ENCODE results near the gene NAP1L4. TPM values are rescaled to one million over a fixed set of nuclear protein-coding genes. Genes with fewer than 3 reads are reported as not detected.

The NAP1L4 gene
- total RNA-seq, 4 donors from 2014 or later = 67.2 to 99.0 (median 82.4) TPM

DNA sequence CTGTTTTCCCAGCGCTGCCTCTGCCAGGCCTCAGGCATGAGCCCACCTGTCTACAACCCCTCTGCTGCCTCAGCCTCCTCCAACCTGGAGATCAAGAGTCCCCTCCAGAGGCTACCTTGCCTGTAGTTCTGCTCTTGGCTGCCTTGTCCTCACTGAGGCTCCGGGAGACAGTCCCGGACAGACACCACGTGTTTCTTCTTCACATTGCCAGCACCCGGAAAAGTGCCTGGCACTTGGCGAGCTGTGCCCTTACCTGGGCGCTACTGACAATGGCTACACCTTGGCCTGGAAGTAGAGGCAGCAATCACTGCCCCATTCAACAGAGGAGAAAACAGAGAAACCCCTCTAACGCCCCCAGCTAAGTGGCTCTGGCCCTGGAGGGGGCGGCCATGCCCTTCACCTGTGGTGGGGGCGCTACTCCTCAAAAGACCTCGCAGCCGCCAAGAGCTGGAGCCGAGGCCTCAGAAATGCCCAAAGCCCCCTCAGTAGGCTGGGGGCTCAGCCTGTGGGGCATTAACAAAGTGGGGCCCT is 3.0 kb upstream of the NAP1L4 start:
- TF ChIP-seq POLR2A (IDR thresholded peaks at IDR 0.05) (no peak), CTCF (IDR thresholded peaks at IDR 0.05) (no peak)
- H3K4me3 ChIP-seq (ENCODE audit: low read depth, poor library complexity, severe bottlenecking) = no peak overlapping the region
- DNase-seq (ENCODE audit: low spot score in 2 of 2) = peak in 1 of 2 donors; percentile 64
- intact Hi-C loops (cut with DNase I; ENCODE audit: low total_unique reads) = no loop called here
- 80 to 82% methylated on average over 13 of the region's 13 CpGs for WGBS, 2 donors

- no peak overlapping the region for H3K4me3 ChIP-seq (ENCODE audit: low read depth, poor library complexity, severe bottlenecking)
- TF ChIP-seq CTCF (IDR thresholded peaks at IDR 0.05) = no peak
- no peak for TF ChIP-seq POLR2A (IDR thresholded peaks at IDR 0.05)
- intact Hi-C loops (cut with DNase I; ENCODE audit: low total_unique reads) = no loop called here
- WGBS, 2 donors = 87 to 89% methylated on average over 4 of the region's 4 CpGs
- peak in 1 of 2 donors; percentile 60 for DNase-seq (ENCODE audit: low spot score in 2 of 2)
These were observed 2.2 kb upstream of the NAP1L4 start for GRCh38 chr11:2994336-2994730.

DNA sequence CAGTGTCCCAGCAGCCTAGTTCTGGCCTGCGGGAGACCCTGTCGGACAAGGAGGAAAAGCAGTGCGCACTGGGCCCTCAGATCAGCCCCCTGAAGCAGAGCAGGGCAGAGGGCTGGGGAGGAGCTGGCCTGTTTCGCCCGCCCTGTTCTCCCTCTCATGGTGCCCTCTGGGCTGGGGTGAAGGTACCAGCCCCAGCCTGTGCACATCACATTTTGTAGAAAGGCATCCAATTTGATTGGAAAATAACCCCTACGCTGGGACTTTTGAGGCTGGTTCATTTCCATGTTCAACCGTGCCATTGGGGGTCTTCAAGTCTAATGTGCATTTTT is 832 bp upstream of the NAP1L4 start:
- peak overlapping the region; percentile 44 for H3K4me3 ChIP-seq (ENCODE audit: low read depth, poor library complexity, severe bottlenecking)
- intact Hi-C loops (cut with DNase I; ENCODE audit: low total_unique reads) = no loop called here
- TF ChIP-seq POLR2A (IDR thresholded peaks at IDR 0.05) (no peak), CTCF (IDR thresholded peaks at IDR 0.05) (no peak)
- no peak for DNase-seq (ENCODE audit: low spot score in 2 of 2)
- WGBS, 2 donors = 26 to 31% methylated on average over 7 of the region's 7 CpGs

DNA sequence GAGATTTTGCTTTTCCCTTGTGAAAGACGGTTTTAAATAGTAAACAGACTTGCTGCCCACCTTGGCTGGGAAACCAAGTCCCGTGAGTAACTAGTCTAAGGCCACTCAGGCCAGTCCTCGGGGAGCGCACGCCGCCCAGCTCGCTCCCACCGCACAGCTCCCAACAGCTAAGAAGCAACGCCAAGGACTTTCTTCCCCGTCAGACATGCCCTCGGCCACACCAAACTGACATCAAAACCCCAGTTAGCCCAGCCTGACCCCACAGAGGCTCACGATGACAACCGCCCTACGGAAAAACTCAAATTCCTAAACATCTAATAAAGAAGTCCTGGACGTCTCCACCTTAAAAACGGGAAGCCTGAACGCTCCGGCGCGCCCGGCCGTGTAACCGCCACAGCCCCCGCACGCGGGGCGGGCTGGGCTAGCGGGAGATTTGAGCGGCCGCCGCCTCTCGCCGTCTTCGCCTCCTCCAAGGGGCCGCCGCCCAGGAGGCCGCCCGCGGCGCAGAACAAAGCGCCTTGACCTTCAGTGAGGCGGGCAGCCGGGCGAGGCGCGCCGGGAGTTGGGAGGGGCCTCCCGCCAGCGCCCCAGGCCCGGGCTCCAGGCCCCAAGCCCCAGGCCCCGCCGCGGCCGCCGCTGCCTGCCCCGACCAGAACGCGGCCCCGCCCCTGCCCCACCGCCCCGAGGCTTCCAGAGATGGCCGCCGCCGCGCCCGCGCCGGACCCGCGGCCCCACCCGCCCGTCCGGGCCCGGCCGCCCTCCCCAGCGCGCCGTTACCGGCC is 486 bp downstream of the NAP1L4 start:
- peak in 1 of 2 donors; percentile 91 for DNase-seq (ENCODE audit: low spot score in 2 of 2)
- peak overlapping the region; percentile 66 for H3K4me3 ChIP-seq (ENCODE audit: low read depth, poor library complexity, severe bottlenecking)
- intact Hi-C loops (cut with DNase I; ENCODE audit: low total_unique reads) = no loop called here
- TF ChIP-seq POLR2A (IDR thresholded peaks at IDR 0.05) (no peak), CTCF (IDR thresholded peaks at IDR 0.05) (no peak)
- WGBS, 2 donors = 1% methylated on average over 29 to 44 of the region's 79 CpGs

DNA sequence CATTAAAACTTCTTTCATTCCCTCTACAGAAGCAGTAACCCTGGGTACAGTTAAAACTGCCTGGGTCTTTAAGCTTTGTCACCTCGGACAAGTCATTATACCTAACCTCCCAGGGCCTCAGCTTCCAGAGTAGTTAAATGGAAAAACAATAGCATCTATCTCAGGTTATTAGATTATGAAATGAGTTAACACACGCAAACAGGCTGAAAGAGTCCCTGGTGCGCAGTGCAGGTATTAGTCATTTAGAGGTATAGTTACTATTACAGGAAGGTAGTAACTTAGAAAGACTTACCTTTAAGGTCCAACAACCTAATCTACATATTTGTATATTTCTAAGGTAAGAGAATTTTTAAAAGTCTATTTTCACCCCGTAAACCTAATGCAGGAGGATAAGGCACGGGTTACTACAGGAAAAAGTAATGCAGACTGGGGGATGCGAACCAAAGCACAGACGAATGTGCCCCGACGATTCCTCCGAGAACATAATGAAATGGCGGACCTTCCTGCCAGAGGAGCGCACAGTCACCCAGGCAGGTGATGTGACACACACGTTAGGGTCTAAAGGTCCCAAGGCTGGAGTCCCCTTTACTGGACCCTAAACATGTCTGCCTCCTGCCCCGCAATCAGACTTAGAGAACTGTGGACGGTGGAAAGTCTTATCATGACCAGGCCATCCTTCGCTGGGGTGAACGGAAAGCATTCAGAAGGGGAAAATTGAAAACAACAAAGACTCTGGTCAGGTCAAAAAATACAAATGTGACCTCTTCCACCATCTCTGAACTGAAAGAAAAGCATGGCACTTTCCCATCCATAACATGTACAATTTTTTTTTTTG is 1.3 kb downstream of the NAP1L4 start:
- 3% methylated on average over 17 of the region's 17 CpGs for WGBS, 2 donors

More for the DNA sequence above, 1.3 kb downstream of the NAP1L4 start:
- intact Hi-C loops (cut with DNase I; ENCODE audit: low total_unique reads) = no loop called here
- H3K4me3 ChIP-seq (ENCODE audit: low read depth, poor library complexity, severe bottlenecking) = peak overlapping the region; percentile 66
- DNase-seq (ENCODE audit: low spot score in 2 of 2) = peak in 1 of 2 donors; percentile 68
- TF ChIP-seq POLR2A (IDR thresholded peaks at IDR 0.05) = no peak
- TF ChIP-seq CTCF (IDR thresholded peaks at IDR 0.05) = no peak

Measured in lower leg skin (tissue), 4 donors.